Measurements from ENCODE around the gene PRMT1. TPM values are rescaled to one million over a fixed set of nuclear protein-coding genes. Genes with fewer than 3 reads are reported as not detected.

The PRMT1 gene
- total and polyA plus RNA-seq, 9 of the 15 experiments (the other 6 are each of a cell fraction or from before 2014, with no cell fraction given) = 13.3 to 464 (median 326) TPM

- TF ChIP-seq ID3 (CRISPR knock-in tag; IDR thresholded peaks at IDR 0.05) = no peak
- no peak for TF ChIP-seq ID3 (tag; IDR thresholded peaks at IDR 0.05)
- TF ChIP-seq MECOM (CRISPR knock-in tag; IDR thresholded peaks at IDR 0.05) = no peak
- no peak for TF ChIP-seq ZNF280A (IDR thresholded peaks at IDR 0.05; ENCODE audit: low read depth, partially characterized antibody)
- no peak for TF ChIP-seq SIN3A (IDR thresholded peaks at IDR 0.05; ENCODE audit: borderline replicate concordance in 2 of 2, control insufficient read depth in 1 of 2, low read depth in 2 of 2, low read length in 2 of 2)
Measured at GRCh38 chr19:49629659-49630058, 47.4 kb upstream of the PRMT1 start (continued).

- DNase-seq (ENCODE audit: extremely low read depth in 1 of 4, low spot score in 3 of 4) = no peak
- ATAC-seq = no peak; the same call in 2 of the 3 replicates
- H4K20me1 ChIP-seq (replicated peaks; ENCODE audit: control insufficient read depth, insufficient read depth, low read length) = no peaks in the 10 kb centered on the region
- H2AFZ ChIP-seq (ENCODE audit: low read depth, low read length) = no peak overlapping the region
- in situ Hi-C loops (cut with MboI) = no loop called here
- intact Hi-C loops (cut with micrococcal nuclease) = no loop called here
- CTCF ChIA-PET (ENCODE audit: low intra/inter-chr PET ratio) = no interaction called here
- no peak overlapping the region for H3K4me3 ChIP-seq
- H3K4me1 ChIP-seq (replicated peaks in 1 of 2; ENCODE audit: control insufficient read depth in 2 of 2, insufficient read depth in 2 of 2, low read length in 2 of 2) = peaks cover 6 to 13% of the 10 kb centered on the region in 2 experiments; a peak in 3 of 5 replicates
- TF ChIP-seq ZNF384 (IDR thresholded peaks at IDR 0.05; ENCODE audit: low read depth, low read length) (peak; percentile 45; the same call in 1 of the 2 replicates), POLR2G (IDR thresholded peaks at IDR 0.05; ENCODE audit: low read depth, low read length) (0 out of 2 replicates have a peak, but pooled peaks have one; percentile 20), ELF1 (tag; IDR thresholded peaks at IDR 0.05) (peak; percentile 39; the same call in 1 of the 2 replicates), SNIP1 (IDR thresholded peaks at IDR 0.05; ENCODE audit: low read depth) (no peak)
- H3K9me3 ChIP-seq (replicated peaks; ENCODE audit: control insufficient read depth, insufficient read depth, low read depth, low read length) = no peaks in the 10 kb centered on the region
- H3K4me2 ChIP-seq (ENCODE audit: insufficient read depth, low read length) = no peak overlapping the region
- H3K9me1 ChIP-seq (ENCODE audit: control insufficient read depth, insufficient read depth, low read length) = no peaks in the 10 kb centered on the region
- no peaks in the 10 kb centered on the region for H3K27me3 ChIP-seq (ENCODE audit: control insufficient read depth in 2 of 2, insufficient read depth in 2 of 2, low read length in 2 of 2)
- H3K79me2 ChIP-seq (ENCODE audit: control insufficient read depth, insufficient read depth, low read length) = no peaks in the 10 kb centered on the region
- WGBS (ENCODE audit: insufficient coverage, low coverage, missing lambda C conversion rate) = 37% methylated on average over 9 of the region's 9 CpGs
- H3K9ac ChIP-seq (ENCODE audit: insufficient read depth in 1 of 2, low read depth in 2 of 2, low read length in 2 of 2) = no peak overlapping the region
- POLR2A ChIA-PET = interaction anchor here (0.8 to 1.3 kb wide), 3 partner anchors 9 to 12 kb away, joined by 3 to 5 read pairs (median 4); partner anchors contain the start of gene RRAS
- FAIRE-seq = no peak
- H3K27ac ChIP-seq (ENCODE audit: extremely low read depth, low read depth, low read length) = no peak overlapping the region
- BruUV-seq (replicated peaks) = TSS peak; percentile 37
- peaks cover 12% of the 10 kb centered on the region; the same call in 1 of the 3 replicates for H3K36me3 ChIP-seq (ENCODE audit: control insufficient read depth, insufficient read depth, low read length)
Measured at GRCh38 chr19:49631014-49631588, 46.0 kb upstream of the PRMT1 start.
